Amygdala (tissue), 56 donors: ENCODE measurements around the gene RELCH.

Experiments
- DNase-seq, 56 donors: peaks; one replicate each; lab custom pipeline; 2025; lab: John Stamatoyannopoulos, UW

RELCH gene

DNA sequence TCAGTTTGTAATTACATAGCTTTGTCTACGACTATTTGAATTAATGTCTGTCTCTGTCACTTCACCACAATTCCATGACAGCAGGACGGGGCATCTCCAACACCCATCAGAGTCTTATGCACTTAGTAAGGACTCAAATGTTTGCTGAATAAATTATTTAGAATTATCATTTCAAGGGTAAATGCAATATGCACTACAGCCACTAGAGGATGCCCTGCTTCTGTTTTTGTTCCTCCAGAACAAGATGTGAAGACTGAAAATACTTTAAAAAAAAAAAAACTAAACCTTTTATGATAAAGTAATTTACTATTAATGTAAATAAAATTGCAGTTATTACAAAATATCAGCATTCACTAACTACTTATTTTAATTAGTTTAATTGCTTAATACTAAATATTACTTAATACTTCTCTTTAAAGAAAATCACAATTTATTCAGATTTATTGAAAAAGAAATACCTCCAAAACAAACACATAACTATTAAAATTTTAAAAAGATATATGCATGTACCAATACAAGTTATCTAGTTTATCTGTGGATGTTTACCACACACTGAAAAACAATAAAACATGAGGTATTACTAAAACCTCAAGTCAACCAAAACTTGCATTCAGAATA is 3.4 kb upstream of the RELCH start:
- DNase-seq = peak in 7 of 56 donors; percentile 0 to 41 (median 4)

GRCh38 chr18:62186499-62186773 is 619 bp upstream of the RELCH start:
- DNase-seq = peak in 13 of 56 donors; percentile 31 to 70 (median 45)

- DNase-seq = peak in 16 of 56 donors; percentile 5 to 69 (median 20)
These were observed 772 bp downstream of the RELCH start for GRCh38 chr18:62187543-62188510.

DNA sequence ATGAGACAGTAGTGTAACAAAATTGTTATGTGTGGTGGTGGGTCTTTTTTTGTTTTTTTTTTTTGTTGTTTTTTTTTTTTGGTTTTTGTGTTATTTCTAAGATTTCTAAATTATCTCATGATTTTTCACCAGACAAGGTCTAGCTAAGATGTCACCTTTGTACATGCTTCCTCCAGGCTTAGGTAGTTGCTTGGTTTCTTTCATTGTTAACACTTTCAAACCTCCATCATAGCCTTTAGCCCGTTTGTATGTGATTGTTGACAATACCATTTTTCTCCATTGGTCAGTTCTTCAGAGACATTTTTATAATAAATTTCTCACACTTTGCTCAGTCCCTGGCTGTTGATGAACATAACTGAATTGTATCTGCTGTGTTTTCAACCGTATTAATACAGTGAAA is 2.2 kb downstream of the RELCH start:
- DNase-seq = no peak

DNA sequence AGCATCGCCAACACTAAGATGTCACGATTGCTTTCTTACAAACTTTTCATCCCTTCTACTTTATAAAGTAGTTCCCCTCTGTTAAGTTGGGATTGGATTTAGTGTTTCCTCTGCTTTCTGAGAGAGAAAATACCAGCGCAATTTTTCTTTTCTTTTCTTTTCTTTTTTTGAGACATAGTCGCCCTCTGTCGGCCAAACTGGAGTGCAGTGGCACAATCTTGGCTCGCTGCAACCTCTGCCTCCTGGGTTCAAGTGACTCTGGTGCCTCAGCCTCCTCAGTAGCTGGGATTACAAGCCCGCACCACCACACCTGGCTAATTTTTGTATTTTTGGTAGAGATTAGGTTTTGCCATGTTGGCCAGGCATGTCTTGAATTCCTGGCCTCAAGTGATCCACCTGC is 9.0 kb downstream of the RELCH start:
- no peak for DNase-seq

- no peak for DNase-seq
These were observed 9.9 kb downstream of the RELCH start for GRCh38 chr18:62196980-62197379.

DNA sequence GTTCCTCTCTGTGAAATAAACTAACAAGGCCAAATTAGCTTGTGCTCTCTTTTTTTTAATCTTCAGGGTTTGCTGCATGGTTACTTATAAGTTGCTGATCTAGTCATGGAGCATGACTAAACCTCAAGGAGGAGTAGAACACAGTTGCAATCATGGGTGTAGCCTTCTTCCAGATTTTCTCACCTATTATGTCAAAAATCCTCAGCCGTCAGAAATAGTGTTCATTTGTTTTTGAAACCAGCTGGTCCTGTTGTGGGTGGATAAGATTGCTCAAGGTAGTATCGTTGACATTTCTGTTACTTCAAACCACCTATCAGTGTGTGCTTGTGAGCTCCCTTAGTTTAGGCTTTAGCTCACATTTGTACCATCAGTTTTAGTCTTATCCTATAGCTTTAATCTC is 11.2 kb downstream of the RELCH start:
- no peak for DNase-seq

DNA sequence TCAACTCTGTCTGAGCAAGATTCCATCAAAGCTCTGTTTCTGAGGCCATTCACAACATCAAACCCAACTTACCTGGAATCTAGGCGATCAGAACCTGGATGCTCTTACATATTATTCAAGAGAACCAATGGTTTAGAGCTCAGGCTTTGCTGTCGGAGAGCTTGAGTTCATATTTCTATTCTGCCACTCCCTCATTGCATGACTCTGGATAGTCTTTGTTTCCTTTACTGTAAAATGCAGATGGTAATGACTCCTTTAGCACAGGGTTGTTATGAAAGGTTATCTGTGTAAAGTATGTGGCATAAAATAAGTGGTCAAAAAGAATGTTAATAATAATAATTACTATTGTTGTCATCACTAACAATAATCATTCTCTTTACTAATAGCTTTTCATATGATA is 12.6 kb downstream of the RELCH start:
- no peak for DNase-seq

- no peak for DNase-seq
These were observed 13.3 kb downstream of the RELCH start for GRCh38 chr18:62200121-62200914.

DNA sequence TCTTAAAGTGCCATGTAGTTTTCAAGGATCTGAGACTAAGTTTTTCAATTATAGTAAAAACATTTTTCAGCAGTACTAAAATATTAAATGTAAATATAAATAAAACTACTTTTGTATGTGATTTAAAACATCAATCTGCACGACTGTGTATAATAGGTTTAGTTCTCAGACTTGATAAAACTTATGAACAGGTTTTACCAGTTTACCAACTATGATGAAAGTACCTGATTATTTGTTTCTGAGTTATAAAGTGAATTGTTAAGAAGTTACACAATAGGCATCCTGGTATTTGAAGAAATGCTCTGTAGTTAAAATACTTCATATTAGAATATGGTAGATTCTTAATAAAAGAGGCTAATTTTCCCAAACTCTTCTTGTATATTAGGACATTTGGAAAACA is 14.8 kb downstream of the RELCH start:
- DNase-seq = no peak

DNA sequence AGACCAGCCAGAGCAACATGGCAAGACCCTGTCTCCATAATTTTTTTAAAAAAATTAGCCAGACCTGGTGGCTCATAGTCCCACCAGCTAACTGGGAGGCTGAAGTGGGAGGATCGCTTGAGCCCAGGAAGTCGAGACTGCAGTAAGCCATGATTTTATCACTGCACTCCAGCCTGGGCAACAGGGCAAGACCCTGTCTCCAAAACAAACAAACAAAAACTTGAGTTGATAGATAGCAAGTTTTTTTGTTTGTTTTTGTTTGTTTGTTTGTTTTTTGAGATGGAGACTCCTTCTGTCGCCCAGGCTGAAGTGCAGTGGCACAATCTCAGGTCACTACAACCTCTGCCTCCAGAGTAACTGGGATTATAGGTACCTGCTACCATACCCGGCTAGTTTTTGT is 18.8 kb downstream of the RELCH start:
- DNase-seq = no peak

GRCh38 chr18:62206593-62206992 is 19.5 kb downstream of the RELCH start:
- no peak for DNase-seq

- no peak for DNase-seq
These were observed 22.0 kb downstream of the RELCH start for GRCh38 chr18:62209046-62209445.

DNA sequence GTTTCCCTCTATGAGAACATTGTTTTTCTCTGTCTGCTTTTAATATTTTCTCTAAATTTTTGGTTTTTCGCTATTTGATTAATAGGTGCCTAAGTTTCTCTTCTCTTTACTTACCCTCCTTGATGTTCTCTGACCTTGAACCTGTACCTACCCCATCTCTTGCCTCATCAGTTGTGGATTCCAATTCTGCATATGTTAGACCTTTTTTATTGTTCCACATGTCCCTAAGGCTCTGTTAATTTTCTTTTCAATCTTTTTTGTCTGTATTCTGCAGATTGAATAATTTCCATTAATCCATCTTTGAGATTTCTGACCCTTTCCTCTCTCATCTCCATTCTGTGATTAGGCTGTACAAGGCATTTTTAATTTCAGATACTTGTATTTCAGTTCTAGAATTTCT is 23.1 kb downstream of the RELCH start:
- no peak for DNase-seq

DNA sequence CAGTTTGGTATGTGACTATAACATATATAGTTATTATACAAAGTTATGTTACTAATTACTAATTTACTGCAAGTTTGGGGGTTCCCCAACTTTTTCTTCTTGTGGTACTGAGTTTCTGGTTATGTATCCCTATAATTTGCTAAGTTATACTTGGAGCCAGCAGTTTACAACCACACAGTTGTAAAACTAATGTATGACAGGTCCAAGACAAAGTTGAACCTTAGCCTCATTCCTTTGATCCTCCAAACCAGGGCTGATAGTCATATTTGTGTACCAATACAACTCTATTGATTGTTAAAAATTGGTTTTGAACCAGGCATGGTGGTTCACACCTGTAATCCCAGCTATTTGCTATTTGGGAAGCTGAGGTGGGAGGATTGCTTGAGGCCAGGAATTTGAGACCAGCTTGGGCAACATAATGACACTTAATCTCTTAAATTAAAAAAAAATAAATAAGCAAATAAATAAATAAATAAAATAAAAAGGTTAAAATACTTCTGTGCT is 24.3 kb downstream of the RELCH start:
- no peak for DNase-seq

GRCh38 chr18:62214790-62215189 is 27.7 kb downstream of the RELCH start:
- no peak for DNase-seq

DNA sequence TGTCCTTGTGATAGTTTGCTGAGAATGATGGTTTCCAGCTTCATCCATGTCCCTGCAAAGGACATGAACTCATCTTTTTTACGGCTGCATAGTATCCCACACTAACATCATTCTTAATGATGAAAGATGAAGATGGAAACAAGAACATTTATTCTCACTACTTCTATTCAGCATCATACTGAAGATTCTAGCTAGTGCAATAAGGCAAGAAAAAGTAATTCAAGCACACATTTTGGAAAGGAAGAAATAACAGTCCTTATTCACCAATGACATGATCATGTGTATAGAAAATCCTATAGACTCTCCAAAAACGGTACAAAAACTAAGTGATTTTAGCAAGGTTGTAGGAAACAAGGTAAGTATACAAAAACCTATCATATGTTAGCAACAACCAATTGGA is 37.2 kb downstream of the RELCH start:
- no peak for DNase-seq

DNA sequence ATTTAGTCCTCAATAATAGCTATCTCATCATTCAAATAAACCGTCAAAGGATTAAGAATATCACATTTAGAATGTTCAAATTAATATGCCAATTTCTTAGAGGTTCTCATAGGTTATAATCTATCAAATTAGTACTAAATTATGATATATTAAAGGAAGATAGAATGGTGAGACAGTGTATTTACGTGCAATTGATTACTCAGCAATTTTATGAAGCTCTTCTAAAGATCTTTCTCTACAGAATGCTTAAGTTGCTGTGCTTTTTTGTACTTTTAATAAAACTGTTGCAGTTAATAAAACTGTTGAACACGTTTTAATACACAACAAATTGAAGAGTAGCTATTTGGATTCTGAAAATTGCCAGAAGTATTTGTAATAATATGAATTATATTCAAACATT is 39.0 kb downstream of the RELCH start:
- no peak for DNase-seq

DNA sequence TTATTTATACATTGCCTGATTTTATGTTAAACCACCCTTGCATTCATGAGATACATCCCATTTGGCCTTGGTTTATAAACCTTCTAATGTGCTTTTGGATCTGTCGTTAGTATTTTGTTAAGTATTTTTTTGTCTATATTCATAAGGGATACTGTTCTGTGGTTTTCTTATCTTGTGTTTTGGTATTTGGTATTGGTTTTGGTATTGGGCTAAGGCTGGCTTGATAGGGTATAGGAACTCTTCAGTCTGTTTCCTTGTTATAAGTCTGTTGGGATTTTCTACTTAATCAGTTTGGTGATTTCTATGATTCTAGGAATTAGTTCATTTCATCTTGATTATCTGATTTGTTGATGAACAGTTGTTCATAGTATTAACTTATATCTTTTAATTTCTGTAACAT is 49.2 kb downstream of the RELCH start:
- no peak for DNase-seq

DNA sequence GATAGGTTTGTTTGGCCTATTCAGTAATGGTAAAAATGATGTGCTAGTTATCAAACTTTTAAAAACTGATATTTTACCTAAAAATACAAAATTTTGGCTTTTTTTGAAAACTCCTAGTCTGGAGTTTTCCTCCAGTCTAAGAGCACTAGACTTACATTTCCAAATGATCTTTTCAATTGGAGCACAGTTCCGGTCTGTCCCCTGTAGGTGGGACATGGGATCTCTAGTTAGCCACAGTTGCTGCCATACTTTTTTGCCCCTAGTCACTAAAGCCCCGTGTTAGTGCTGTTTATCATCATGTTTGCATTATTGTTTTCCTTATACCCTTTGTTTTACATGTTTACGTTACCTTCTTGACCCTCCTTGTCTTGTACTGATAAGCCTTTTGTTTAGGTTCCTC is 52.4 kb downstream of the RELCH start:
- no peak for DNase-seq

DNA sequence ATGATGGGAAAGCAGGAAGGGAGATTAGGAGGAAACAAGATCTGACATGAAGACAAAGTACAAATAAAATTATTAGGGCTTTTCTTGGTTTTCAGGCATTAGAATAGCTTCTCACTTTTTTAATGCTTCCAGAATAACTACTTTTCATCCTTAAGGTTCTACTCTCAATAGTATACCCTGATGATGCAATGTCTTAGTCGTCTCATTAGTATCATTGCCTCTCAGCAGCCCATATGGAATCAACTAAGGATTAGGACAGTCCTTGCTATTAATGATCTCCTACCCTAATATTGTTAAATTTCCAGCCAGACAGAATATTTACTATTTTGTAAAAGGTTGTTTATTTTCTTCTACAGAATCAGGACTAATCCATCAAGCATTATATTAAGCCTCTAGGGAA is 55.9 kb downstream of the RELCH start:
- no peak for DNase-seq
